IPS DF 6.9 (cell line): Measurements from ENCODE around the gene UNC5C.

Experiments used
- DNase-seq: peaks from one replicate; pipeline ENCODE4 v3.0.0-alpha.2; 2013; ENCODE audit warnings: low read depth, low spot score
- H3K27ac ChIP-seq: one replicate; pipeline ENCODE4 v1.5.1; 2013; ENCODE audit warnings: low read length, control low read depth
- H3K27me3 ChIP-seq: 2 replicates; pipeline ENCODE4 v1.6.1; 2013; ENCODE audit warnings: mild to moderate bottlenecking, low read length; ENCODE audit not compliant: control insufficient read depth, insufficient read depth
- H3K36me3 ChIP-seq: 2 replicates; pipeline ENCODE4 v1.6.1; 2013; ENCODE audit warnings: low read length; ENCODE audit not compliant: control insufficient read depth, insufficient read depth
- H3K4me1 ChIP-seq: 2 replicates; pipeline ENCODE4 v1.6.1; 2013; ENCODE audit warnings: low read length; ENCODE audit not compliant: control insufficient read depth, insufficient read depth
- H3K4me3 ChIP-seq: 2 replicates; pipeline ENCODE4 v1.5.1; 2013; ENCODE audit warnings: mild to moderate bottlenecking, low read length
- H3K9me3 ChIP-seq: 2 replicates; pipeline ENCODE4 v1.6.1; 2013; ENCODE audit warnings: low read length, inconsistent platforms; ENCODE audit not compliant: control insufficient read depth, insufficient read depth
- WGBS: extraction: QIAGEN DNeasy Blood & Tissue Kit; methylation state at CpG from one replicate; pipeline ENCODE4 v1.1.7; 2013; ENCODE audit warnings: mixed read lengths, missing lambda C conversion rate; ENCODE audit not compliant: insufficient read length, insufficient coverage; 5-methylcytosine and 5-hydroxymethylcytosine counted together

Gene UNC5C

DNA sequence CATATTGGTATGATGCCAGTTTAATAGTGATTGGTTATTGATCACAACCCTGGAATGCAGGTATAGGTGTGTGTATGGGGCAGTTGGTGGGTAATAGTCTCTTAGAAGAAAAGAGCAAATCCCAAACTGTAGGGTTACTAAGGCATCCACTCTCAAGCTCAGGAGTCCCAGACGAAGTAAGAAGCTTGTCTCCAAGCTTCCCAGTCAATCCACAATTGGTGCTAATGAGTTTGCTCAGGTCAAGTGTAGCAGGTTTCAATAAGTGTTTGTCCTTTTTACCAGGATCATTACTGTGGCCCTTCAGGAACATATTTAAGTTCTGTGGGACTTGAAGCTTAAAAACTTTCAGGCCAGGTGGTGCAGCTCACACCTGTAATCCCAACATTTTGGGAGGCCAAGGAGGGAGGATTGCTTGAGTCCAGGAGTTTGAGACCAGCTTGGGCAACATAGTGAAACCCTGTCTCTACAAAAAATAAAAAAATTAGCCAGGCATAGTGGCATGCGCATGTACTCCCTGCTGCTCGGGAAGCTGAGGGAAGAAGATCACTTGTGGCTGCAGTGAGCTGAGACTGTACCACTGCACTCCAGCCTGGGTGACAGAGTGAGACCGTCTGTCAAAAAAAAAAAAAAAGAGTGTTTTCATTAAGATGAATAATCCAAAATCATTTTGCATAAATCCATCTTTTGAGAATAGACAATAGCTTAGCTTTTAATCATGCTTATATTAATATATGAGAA is 166.8 kb downstream of the UNC5C start:
- H3K4me1 ChIP-seq = no peaks in the 10 kb centered on the region
- H3K27ac ChIP-seq = no peak overlapping the region
- H3K4me3 ChIP-seq = no peak overlapping the region
- WGBS = no CpG with 5 or more reads among the region's 4 CpGs
- DNase-seq = no peak
- H3K27me3 ChIP-seq = peaks cover 15% of the 10 kb centered on the region
- no peaks in the 10 kb centered on the region for H3K36me3 ChIP-seq
- H3K9me3 ChIP-seq = no peaks in the 10 kb centered on the region

DNA sequence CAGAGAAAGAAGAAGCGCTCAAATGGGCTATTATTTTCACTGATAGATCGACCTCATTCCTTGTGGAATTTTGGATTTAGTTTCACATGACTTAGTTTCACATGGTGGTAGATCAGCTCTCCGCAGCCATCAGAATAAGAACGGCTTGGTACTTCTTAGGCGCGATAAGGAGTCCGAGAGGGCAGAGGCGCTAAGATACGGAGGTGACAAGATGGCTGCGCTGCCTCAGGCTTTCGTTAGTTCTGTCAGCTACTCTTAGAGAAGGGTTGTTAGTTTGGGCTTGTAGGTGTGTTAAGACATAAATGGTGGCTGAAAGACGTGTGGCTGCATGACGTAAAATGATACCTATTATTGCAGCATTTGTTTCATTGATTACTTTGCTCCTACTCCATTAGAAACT is 169.1 kb downstream of the UNC5C start:
- no peak for DNase-seq
- no peaks in the 10 kb centered on the region for H3K36me3 ChIP-seq
- no peak overlapping the region for H3K4me3 ChIP-seq
- no peak overlapping the region for H3K27ac ChIP-seq
- WGBS = no CpG with 5 or more reads among the region's 13 CpGs
- no peaks in the 10 kb centered on the region for H3K9me3 ChIP-seq
- no peaks in the 10 kb centered on the region for H3K4me1 ChIP-seq
- peaks cover 4% of the 10 kb centered on the region for H3K27me3 ChIP-seq

DNA sequence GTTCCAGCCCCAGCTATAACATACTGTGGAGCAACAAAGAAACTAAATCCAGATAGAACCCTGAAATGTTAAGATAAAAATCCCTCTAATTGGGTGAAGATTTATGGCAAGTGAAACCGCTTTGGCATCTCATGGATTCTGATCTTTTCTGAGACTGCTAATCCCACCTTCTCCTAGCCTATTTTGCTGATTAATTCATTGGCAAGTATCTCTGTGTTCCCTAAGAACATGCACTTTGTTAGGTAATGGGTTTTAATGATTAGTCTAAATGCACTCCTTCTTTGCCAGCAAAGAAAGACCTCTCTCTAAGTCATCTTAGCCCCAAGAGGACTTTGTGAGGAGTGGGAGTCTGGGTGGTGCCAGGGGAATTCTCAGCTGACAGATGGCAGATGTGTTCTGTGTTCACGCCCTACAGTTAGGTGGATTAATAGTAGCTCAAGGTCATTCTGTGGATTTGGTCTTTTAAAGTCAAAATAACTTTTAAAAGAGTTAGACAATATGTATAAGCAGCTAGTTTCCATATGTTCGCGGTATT is 171.3 kb downstream of the UNC5C start:
- Histone ChIP-seq H3K9me3 (no peaks in the 10 kb centered on the region), H3K4me3 (no peak overlapping the region), H3K36me3 (no peaks in the 10 kb centered on the region), H3K27me3 (no peaks in the 10 kb centered on the region), H3K4me1 (no peaks in the 10 kb centered on the region), H3K27ac (no peak overlapping the region)
- WGBS = no CpG with 5 or more reads among the region's 4 CpGs
- DNase-seq = no peak

DNA sequence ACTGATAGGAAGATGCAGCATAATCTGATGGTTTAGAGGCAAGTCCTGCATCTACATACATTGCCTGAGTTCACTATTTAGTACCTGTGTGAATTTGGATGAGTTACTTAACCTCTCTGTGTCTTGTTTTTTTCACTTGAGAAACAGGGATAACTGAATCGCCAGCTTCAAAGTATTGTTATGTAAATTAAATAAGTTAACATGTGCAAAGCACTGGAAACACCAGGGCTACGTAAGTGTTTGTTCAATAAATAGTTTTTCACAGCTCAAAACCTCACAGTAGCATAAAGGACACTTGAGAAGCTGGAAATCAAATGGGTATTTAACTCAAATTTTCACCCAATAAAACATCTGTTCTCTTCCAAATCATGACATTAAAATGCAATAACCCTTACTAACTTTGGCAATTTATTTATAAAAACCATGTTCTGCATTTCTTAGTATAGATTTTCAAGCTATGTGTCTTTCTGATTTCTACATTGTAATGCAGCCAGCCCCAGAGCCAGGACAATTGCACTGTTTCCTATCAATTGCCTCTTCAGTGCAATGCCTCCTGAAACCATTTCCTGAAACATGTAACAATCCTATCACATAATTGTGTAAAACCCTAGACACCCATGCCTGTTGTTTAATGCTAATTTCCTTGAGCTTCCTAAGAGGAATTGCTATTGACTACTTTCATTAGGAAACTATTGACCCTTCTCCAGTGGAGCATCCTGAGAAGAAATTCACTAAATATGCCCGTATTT is 177.1 kb downstream of the UNC5C start:
- H3K4me1 ChIP-seq = no peaks in the 10 kb centered on the region
- no CpG with 5 or more reads among the region's 3 CpGs for WGBS
- H3K36me3 ChIP-seq = no peaks in the 10 kb centered on the region
- H3K4me3 ChIP-seq = no peak overlapping the region
- no peak for DNase-seq
- H3K27me3 ChIP-seq = no peaks in the 10 kb centered on the region
- no peak overlapping the region for H3K27ac ChIP-seq
- H3K9me3 ChIP-seq = no peaks in the 10 kb centered on the region

DNA sequence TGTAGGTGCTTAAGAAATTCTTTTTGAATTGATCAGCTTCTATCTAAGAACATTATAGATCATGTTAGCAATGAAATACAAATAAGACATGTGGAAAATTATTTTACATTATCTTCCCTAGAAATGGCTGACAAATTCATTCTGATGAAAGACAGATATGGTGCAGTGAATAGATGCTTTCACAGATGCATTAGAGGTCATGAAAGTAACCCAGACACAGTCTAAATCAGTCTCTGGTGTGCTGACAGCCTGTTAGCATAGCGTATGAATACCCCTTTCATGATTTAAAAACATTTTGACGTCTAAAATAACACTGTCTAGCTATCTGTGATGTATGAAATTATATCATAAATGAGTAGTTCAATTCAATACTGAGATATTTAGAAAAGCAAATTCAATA is 180.9 kb downstream of the UNC5C start:
- Histone ChIP-seq H3K27me3 (no peaks in the 10 kb centered on the region; the same call in 1 of the 2 replicates), H3K9me3 (no peaks in the 10 kb centered on the region), H3K36me3 (no peaks in the 10 kb centered on the region), H3K4me1 (no peaks in the 10 kb centered on the region; the same call in 1 of the 2 replicates), H3K4me3 (no peak overlapping the region), H3K27ac (no peak overlapping the region)
- no CpG with 5 or more reads among the region's 2 CpGs for WGBS
- no peak for DNase-seq

DNA sequence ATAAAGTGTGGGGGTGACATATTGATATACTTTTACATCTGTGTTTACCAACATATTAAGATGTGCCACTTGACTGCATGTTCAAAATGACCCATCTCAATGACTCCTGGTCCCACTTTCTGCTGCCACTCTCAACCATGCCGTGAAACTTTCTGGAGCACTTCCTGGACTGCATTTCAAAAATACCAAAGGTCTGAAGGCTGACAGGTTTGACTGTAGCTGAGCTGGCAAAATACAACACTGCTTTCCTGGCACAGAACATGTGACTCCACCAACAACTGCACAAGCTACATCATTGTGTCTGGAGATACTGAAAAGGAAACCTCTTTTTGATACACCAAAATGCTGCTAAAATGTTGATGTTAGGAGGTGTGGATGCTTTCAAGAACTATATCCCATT is 184.8 kb downstream of the UNC5C start:
- DNase-seq = no peak

DNA sequence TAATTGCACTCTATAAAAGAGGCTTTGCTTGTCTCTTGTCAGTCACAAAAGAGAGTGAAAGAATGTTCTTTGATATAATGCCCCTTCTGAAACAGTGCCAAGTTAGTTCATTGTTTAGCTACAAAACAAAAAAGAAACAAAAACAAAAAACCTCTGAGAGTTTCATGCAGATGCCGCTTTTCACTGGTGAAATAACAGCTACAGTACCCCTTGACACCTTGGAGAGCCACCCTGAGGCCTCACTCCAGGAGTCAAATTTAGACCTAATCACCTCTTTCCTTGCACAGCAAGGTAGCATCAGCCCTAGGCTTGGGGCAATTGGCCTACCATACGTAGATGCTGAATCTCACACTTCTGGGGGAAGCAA is 185.2 kb downstream of the UNC5C start:
- no CpG with 5 or more reads among the region's 2 CpGs for WGBS
- Histone ChIP-seq H3K27ac (no peak overlapping the region), H3K36me3 (no peaks in the 10 kb centered on the region), H3K9me3 (no peaks in the 10 kb centered on the region), H3K27me3 (no peaks in the 10 kb centered on the region; the same call in 1 of the 2 replicates), H3K4me3 (no peak overlapping the region), H3K4me1 (no peaks in the 10 kb centered on the region; the same call in 1 of the 2 replicates)
- DNase-seq = no peak

More for the DNA sequence above, 184.8 kb downstream of the UNC5C start:
- Histone ChIP-seq H3K27ac (no peak overlapping the region), H3K27me3 (no peaks in the 10 kb centered on the region; the same call in 1 of the 2 replicates), H3K9me3 (no peaks in the 10 kb centered on the region), H3K36me3 (no peaks in the 10 kb centered on the region), H3K4me3 (no peak overlapping the region), H3K4me1 (no peaks in the 10 kb centered on the region; the same call in 1 of the 2 replicates)
- no CpG with 5 or more reads among the region's 1 CpG for WGBS

DNA sequence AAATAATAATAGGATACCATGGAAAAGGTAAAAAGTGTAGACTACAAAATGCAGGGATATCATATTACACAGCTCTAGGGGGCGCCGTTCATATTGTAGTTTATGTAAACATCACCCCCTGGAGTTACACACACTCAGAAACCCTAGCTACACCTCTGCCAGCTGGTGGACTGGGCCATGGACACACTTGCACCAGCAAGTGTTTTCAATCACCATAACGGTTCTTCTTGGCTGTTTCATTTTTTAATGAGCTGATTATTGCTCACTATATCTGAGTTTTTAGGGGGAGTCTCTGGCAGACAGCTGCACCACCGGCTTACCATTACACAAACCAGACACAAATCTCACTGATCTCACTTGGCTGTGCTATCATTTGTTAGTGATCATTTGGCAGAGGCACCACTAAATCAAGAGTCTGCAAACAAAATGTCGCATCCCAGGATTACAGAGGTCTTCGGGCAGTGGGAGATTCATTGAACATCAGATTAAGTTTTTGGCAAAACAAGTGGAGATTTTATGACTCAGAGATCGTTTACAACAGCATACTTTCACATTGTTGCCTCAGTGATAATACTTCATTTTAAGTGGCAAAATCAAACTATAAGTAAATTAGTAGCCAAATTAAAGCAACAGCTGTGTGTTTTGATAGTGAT is 185.7 kb downstream of the UNC5C start:
- no peak overlapping the region for H3K27ac ChIP-seq
- no CpG with 5 or more reads among the region's 7 CpGs for WGBS
- H3K27me3 ChIP-seq = no peaks in the 10 kb centered on the region; the same call in 1 of the 2 replicates
- DNase-seq = no peak
- H3K36me3 ChIP-seq = no peaks in the 10 kb centered on the region
- no peak overlapping the region for H3K4me3 ChIP-seq
- no peaks in the 10 kb centered on the region for H3K9me3 ChIP-seq
- H3K4me1 ChIP-seq = no peaks in the 10 kb centered on the region; the same call in 1 of the 2 replicates

DNA sequence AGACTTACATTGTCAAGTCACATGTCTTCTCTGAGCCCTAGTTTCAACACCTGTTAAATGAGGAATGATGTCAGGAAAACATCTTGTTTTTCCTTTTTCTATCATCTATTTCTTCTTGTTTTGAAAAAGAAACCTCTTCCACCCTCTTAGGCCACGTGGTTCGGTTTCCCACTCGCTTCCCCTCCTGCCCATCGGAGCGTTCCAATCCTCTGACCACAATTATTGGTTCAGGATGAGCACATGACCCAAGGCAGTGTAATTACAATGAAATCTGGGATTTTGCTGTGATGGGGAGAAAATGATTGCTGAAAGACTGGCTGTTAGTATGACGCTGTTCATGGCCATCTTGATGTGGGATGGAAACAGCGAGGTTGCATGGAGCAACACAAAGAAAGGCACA is 186.7 kb downstream of the UNC5C start:
- no peaks in the 10 kb centered on the region; the same call in 1 of the 2 replicates for H3K27me3 ChIP-seq
- H3K9me3 ChIP-seq = no peaks in the 10 kb centered on the region
- no peak for DNase-seq
- H3K27ac ChIP-seq = no peak overlapping the region
- no peaks in the 10 kb centered on the region for H3K36me3 ChIP-seq
- no CpG with 5 or more reads among the region's 7 CpGs for WGBS
- H3K4me1 ChIP-seq = no peaks in the 10 kb centered on the region; the same call in 1 of the 2 replicates
- no peak overlapping the region for H3K4me3 ChIP-seq

DNA sequence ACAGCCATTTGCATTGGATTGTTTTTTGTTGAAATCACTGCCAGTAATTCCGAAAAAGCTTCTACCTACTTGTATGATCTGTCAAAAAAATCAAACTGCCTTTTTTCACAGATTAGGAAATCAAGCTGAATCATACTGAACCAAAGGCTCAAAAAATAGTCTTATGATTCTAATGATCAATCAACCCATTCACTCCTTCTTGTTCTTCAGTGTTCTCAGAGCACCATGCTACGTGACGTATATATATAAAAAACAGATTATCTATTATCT is 187.1 kb downstream of the UNC5C start:
- H3K36me3 ChIP-seq = no peaks in the 10 kb centered on the region
- DNase-seq = no peak
- no peak overlapping the region for H3K27ac ChIP-seq
- H3K27me3 ChIP-seq = no peaks in the 10 kb centered on the region; the same call in 1 of the 2 replicates
- H3K9me3 ChIP-seq = no peaks in the 10 kb centered on the region
- H3K4me1 ChIP-seq = no peaks in the 10 kb centered on the region; the same call in 1 of the 2 replicates
- WGBS = no CpG with 5 or more reads among the region's 3 CpGs
- no peak overlapping the region for H3K4me3 ChIP-seq
